ENCODE measurements around the gene CILP.
"Not testable (repeated sequence)": the region's sequence is repeated elsewhere in the genome, so short reads cannot be mapped to it uniquely, and the experiment has no call there.

GRCh38 chr15:65181582-65182353, 29.5 kb downstream of the CILP start:
- not testable (repeated sequence) for TF ChIP-seq POLR2A, CTCF (IDR thresholded peaks at IDR 0.05)

All from Peyer's patch (tissue), 4 donors.